T1000 (cell line): ENCODE results near the gene XPR1.
"Not testable (repeated sequence)": the region's sequence is repeated elsewhere in the genome, so short reads cannot be mapped to it uniquely, and the experiment has no call there.

Experiments used
- DNase-seq: peaks from one replicate; lab custom pipeline; 2025; ENCODE audit warnings: mixed read lengths; lab: John Stamatoyannopoulos, UW

XPR1 gene

GRCh38 chr1:180785291-180785690 is 153.5 kb downstream of the XPR1 start:
- no peak for DNase-seq

- DNase-seq = no peak
Observed at GRCh38 chr1:180785887-180786286, 154.1 kb downstream of the XPR1 start.

GRCh38 chr1:180786624-180787023 is 154.8 kb downstream of the XPR1 start:
- no peak for DNase-seq

GRCh38 chr1:180787628-180788307 is 155.9 kb downstream of the XPR1 start:
- no peak for DNase-seq

- no peak for DNase-seq
Observed at GRCh38 chr1:180789460-180789859, 157.6 kb downstream of the XPR1 start.

- not testable (repeated sequence) for DNase-seq
Observed at GRCh38 chr1:180791152-180791551, 159.3 kb downstream of the XPR1 start.

- no peak for DNase-seq
Observed at GRCh38 chr1:180791806-180792205, 160.0 kb downstream of the XPR1 start.

- no peak for DNase-seq
Observed at GRCh38 chr1:180793451-180793850, 161.6 kb downstream of the XPR1 start.

GRCh38 chr1:180796897-180797640 is 165.2 kb downstream of the XPR1 start:
- DNase-seq = no peak

GRCh38 chr1:180800945-180801344 is 169.1 kb downstream of the XPR1 start:
- DNase-seq = no peak

GRCh38 chr1:180802813-180803212 is 171.0 kb downstream of the XPR1 start:
- no peak for DNase-seq

- no peak for DNase-seq
Observed at GRCh38 chr1:180805316-180805715, 173.5 kb downstream of the XPR1 start.

GRCh38 chr1:180811298-180811697 is 179.5 kb downstream of the XPR1 start:
- no peak for DNase-seq

- DNase-seq = no peak
Observed at GRCh38 chr1:180811886-180812285, 180.1 kb downstream of the XPR1 start.

GRCh38 chr1:180814258-180814657 is 182.4 kb downstream of the XPR1 start:
- no peak for DNase-seq

- DNase-seq = no peak
Observed at GRCh38 chr1:180815188-180815587, 183.4 kb downstream of the XPR1 start.

- no peak for DNase-seq
Observed at GRCh38 chr1:180816132-180816531, 184.3 kb downstream of the XPR1 start.

- no peak for DNase-seq
Observed at GRCh38 chr1:180821970-180822369, 190.1 kb downstream of the XPR1 start.

GRCh38 chr1:180831507-180831906 is 199.7 kb downstream of the XPR1 start:
- DNase-seq = not testable (repeated sequence)

GRCh38 chr1:180833180-180833579 is 201.4 kb downstream of the XPR1 start:
- DNase-seq = not testable (repeated sequence)

GRCh38 chr1:180836449-180836848 is 204.6 kb downstream of the XPR1 start:
- no peak for DNase-seq

- no peak for DNase-seq
Observed at GRCh38 chr1:180837020-180837419, 205.2 kb downstream of the XPR1 start.

- DNase-seq = no peak
Observed at GRCh38 chr1:180838535-180838934, 206.7 kb downstream of the XPR1 start.

- DNase-seq = no peak
Observed at GRCh38 chr1:180839547-180839946, 207.7 kb downstream of the XPR1 start.
